ENCODE results near the gene ITPR1.

DNA sequence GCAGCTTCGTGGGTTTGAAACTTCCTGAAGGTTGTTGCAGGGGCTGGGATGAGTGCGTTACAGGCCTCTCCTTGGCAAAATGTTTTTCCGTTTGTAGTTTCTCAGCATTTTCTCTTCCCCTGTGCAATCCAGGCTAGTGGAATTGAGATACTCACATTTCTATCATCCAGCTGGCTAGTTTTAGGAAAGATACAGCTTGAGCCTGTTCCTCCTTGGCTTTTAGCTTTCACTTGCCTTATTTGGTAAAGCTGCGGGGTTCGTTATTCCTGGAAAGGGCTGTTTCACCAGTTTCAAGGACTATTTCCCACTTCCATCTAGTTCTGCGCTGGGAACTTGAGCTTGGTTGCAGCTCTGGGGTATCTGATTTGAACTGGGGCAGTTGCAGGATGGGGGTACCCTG lies 90.3 kb downstream of the ITPR1 start:
- TF ChIP-seq POLR2A (IDR thresholded peaks at IDR 0.05): no peak
- TF ChIP-seq, protein P1, sequence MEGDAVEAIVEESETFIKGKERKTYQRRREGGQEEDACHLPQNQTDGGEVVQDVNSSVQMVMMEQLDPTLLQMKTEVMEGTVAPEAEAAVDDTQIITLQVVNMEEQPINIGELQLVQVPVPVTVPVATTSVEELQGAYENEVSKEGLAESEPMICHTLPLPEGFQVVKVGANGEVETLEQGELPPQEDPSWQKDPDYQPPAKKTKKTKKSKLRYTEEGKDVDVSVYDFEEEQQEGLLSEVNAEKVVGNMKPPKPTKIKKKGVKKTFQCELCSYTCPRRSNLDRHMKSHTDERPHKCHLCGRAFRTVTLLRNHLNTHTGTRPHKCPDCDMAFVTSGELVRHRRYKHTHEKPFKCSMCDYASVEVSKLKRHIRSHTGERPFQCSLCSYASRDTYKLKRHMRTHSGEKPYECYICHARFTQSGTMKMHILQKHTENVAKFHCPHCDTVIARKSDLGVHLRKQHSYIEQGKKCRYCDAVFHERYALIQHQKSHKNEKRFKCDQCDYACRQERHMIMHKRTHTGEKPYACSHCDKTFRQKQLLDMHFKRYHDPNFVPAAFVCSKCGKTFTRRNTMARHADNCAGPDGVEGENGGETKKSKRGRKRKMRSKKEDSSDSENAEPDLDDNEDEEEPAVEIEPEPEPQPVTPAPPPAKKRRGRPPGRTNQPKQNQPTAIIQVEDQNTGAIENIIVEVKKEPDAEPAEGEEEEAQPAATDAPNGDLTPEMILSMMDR (IDR thresholded peaks at IDR 0.05): no peak
- no peak for TF ChIP-seq EP300 (IDR thresholded peaks at IDR 0.05; ENCODE audit: low read depth)
